Effector CD8-positive, alpha-beta T cell (primary cell): ENCODE measurements around the gene TMC4.
"Not testable (repeated sequence)": the region's sequence is repeated elsewhere in the genome, so short reads cannot be mapped to it uniquely, and the experiment has no call there.

Experiments used
- DNase-seq: peaks from one replicate; lab custom pipeline; 2025; lab: John Stamatoyannopoulos, UW

The TMC4 gene

GRCh38 chr19:54179262-54179852 is 6.4 kb upstream of the TMC4 start:
- no peak for DNase-seq

GRCh38 chr19:54178581-54179261 is 5.8 kb upstream of the TMC4 start:
- DNase-seq, result no peak

GRCh38 chr19:54173951-54174834 is 1.2 kb upstream of the TMC4 start:
- DNase-seq, result no peak

- DNase-seq, result no peak
These were observed 369 bp upstream of the TMC4 start for GRCh38 chr19:54173359-54173699.

- not testable (repeated sequence) for DNase-seq
These were observed 1.1 kb downstream of the TMC4 start for GRCh38 chr19:54171736-54172431.

GRCh38 chr19:54169149-54169740 is 3.7 kb downstream of the TMC4 start:
- DNase-seq, result no peak

GRCh38 chr19:54168174-54168917 is 4.6 kb downstream of the TMC4 start:
- DNase-seq, result peak; percentile 86

GRCh38 chr19:54165222-54165621 is 7.7 kb downstream of the TMC4 start:
- DNase-seq, result no peak

- DNase-seq, result peak; percentile 10
These were observed 8.4 kb downstream of the TMC4 start for GRCh38 chr19:54164369-54165068.

GRCh38 chr19:54162884-54163283 is 10.1 kb downstream of the TMC4 start:
- DNase-seq, result no peak

GRCh38 chr19:54162241-54162805 is 10.6 kb downstream of the TMC4 start:
- DNase-seq, result peak; percentile 75

- no peak for DNase-seq
These were observed 12.1 kb downstream of the TMC4 start for GRCh38 chr19:54160854-54161253.

GRCh38 chr19:54160182-54160811 is 12.7 kb downstream of the TMC4 start:
- no peak for DNase-seq

- DNase-seq, result peak; percentile 98
These were observed 13.4 kb downstream of the TMC4 start, which contains the start of gene LENG1 for GRCh38 chr19:54159352-54160181. LENG1 (minus strand) TSS chr19:54159721; CDS start chr19:54159695, 26 bp downstream.

GRCh38 chr19:54158812-54159351 is 14.1 kb downstream of the TMC4 start:
- DNase-seq, result no peak

- DNase-seq, result no peak
These were observed 16.0 kb downstream of the TMC4 start for GRCh38 chr19:54156953-54157352.

- no peak for DNase-seq
These were observed 16.5 kb downstream of the TMC4 start for GRCh38 chr19:54156490-54156889.

GRCh38 chr19:54155694-54156093 is 17.3 kb downstream of the TMC4 start:
- DNase-seq, result no peak
